GM12872 (cell line): ENCODE results near the gene CDH8.

Source experiments
- CTCF ChIP-seq: IDR thresholded peaks from 3 replicates; pipeline ENCODE4 v1.5.1; 2011; ENCODE audit warnings: low read depth, mild to moderate bottlenecking, low read length, moderate library complexity; ENCODE audit not compliant: insufficient read depth

The CDH8 gene

GRCh38 chr16:62041401-62041800, 5.2 kb upstream of the CDH8 start:
- 0 out of 3 replicates have a peak, but pooled peaks have one; percentile 5 for TF ChIP-seq CTCF

DNA sequence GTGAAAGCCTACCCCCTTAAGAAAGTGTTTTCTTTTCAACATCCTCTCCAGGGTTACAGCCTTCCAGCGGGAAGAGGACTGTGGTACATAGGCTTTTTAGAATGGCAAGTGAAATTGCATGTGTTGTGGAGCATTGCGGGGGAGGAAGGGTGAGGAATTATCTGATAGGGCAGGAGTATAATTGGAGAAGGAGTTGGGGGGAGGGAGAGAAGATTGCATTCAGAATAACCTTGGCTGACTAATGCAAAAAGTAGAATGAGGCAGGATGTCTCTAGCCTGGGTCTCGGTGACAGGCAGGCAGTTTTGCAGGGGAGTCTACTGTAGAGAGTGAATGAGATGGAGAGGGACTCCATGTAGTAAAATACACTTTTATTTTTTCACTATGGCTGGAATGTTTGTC, 2.4 kb upstream of the CDH8 start:
- TF ChIP-seq CTCF: no peak

DNA sequence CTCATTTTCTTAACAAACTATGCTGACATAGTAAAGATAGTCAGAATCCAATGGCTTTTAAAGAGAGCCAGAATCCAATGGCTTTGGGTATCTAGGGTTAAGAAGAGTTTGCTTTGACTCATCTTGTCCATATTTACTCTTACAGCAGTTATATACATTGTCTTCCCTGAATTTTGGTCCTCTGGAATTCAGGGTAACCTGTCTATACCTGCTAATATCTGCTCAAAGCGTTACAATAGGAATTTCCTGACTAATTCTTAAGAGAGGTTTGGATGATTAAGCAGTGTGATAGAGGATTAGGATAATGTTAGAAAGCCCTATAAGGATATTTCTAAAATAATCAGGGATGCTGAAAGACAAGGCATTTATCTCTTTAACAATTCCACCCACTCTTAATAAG, 2.0 kb upstream of the CDH8 start:
- no peak for TF ChIP-seq CTCF

DNA sequence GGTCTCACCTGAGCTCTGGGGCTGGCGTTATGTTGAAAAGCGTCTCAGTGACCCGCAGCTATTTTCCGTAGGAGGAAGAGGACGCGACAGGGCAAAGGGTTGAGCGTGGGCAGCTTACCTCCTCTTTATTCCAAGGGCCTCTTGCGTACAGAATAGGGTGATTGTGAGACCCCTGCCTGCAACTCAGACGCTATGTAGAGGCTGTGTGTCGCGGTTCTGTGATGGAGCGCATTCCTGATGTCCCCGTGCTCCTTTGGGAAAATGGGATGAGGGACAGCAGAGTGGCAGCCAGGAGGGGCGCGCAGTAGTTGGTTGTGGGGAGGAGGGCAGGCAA, 531 bp upstream of the CDH8 start:
- no peak for TF ChIP-seq CTCF

DNA sequence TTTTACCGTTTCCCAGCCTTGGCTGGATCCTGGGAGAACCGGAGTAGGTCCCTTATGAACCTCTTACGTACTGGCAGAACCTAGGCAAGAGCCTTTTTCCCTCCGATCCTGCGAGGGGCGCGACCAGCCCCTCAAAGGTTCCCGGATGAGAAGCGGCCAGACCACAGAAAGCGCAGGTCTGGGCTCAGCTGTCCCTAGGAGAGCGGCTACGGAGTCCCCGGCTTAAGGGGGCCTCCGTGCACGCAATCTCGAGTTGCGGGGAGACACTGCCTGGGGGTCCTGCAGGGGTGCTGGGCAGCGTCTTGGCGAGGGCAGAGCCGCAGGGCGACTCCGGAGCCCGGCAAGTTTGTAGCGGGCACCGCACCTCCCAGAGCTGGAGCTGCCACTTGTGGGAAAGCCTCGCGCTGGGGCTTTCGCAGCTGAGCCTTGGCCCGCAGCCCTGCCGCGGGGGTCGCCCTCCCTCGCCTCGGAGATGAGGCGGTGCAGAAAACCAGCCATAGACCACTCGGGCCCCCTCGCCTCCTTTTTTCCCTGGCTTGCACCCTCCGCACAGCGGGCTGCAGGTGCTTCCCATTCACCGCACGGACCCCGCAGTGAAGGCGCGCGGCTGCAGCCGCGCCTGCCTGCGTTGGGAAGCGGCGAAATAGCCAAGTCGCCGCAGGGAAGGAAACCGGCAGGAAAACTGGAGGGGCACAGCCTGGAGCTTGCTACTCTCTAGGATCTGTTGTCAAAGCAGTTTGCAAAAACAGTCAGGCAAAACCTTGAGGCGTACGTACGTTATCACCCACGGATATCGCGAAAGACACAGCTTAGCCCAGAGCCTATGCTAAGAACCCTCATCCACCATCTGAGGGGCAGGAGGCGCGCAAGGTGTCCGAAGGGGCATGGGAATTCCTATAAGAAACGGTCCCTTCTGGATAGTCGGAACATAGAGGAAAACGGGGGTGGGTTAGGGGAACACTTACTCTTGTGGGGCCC, 834 bp downstream of the CDH8 start:
- TF ChIP-seq CTCF: no peak

GRCh38 chr16:62034231-62035114, 1.8 kb downstream of the CDH8 start:
- TF ChIP-seq CTCF: no peak

DNA sequence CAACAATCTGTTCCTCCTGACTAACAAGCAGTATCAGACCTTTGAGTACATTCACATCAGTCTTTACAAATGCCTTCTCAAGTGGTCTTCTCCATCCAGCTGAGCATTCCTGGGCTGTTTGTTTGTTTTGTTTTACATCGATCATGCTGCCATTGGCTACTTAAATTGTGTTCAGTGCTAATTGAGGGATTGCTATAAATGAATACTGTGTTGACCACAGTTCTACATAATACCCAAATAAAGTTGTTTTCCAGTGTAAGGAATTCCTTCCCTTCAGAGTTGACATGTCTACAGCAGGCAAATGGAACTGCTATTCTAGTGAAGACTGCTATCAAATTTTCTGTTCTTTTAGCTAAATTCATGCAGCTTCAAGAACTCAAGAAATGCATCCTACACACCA, 3.2 kb downstream of the CDH8 start:
- TF ChIP-seq CTCF: no peak
